ENCODE measurements around the gene ST6GALNAC3.

- no peak for TF ChIP-seq CTCF (conservative IDR thresholded peaks at IDR 0.05; ENCODE audit: low read length)
- no peak for TF ChIP-seq EZH2phosphoT487 (IDR thresholded peaks at IDR 0.05; ENCODE audit: borderline replicate concordance)
Measured at GRCh38 chr1:76103034-76103433, 28.5 kb downstream of the ST6GALNAC3 start.

Measured in Loucy (cell line).